ENCODE data around the gene RPP30. TPM values are rescaled to one million over a fixed set of nuclear protein-coding genes. Genes with fewer than 3 reads are reported as not detected.

The RPP30 gene
- total RNA-seq, 1 donor from 2014 or later: 31.5 TPM

DNA sequence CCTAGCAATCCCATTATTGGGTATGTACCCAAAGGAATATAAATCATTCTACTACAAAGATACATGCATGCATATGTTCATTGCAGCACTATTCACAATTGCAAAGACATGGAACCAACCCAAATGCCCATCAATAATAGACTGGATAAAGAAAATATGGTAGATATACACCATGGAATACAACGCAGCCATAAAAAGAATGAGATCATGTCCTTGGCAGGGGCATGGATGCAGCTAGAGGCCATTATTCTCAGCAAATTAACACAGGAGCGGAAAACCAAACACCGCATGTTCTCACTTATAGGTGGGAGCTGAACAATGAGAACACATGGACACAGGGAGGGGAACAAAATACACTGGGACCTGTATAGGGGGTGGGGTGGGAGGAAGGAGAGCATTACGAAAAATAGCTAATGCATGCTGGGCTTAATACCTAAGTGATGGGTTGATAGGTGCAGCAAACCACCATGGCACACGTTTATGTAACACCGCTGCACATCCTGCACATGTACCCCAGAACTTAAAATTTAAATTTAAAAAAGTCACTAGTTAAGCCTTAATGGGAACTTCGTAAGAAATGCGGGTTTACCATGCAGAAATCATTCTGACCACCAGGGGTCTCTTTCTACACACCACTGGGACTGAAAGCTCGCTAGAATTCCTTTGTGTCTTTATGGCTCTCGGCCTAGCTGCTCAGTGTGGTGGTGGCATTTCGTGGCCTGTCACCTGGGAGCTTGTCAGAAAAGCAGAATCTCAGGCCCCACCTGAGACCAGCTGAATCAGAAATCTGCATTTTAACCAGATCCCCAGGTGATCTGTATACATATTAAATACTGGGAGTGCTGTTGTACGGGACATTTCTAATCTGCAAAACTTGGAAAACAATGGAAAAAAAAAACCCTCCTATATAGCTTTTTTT, 39.6 kb downstream of the RPP30 start:
- Mint-ChIP-seq H3K36me3 (ENCODE audit: unreplicated experiment) (peaks cover 4% of the 10 kb centered on the region), H3K4me1 (ENCODE audit: low read depth, unreplicated experiment) (no peaks in the 10 kb centered on the region), H3K27ac (ENCODE audit: unreplicated experiment) (no peak overlapping the region), H3K4me3 (ENCODE audit: unreplicated experiment) (no peak overlapping the region), H3K27me3 (ENCODE audit: unreplicated experiment) (peaks cover 2% of the 10 kb centered on the region), H3K9me3 (ENCODE audit: unreplicated experiment) (peaks cover 1% of the 10 kb centered on the region)
- TF ChIP-seq, protein P1, sequence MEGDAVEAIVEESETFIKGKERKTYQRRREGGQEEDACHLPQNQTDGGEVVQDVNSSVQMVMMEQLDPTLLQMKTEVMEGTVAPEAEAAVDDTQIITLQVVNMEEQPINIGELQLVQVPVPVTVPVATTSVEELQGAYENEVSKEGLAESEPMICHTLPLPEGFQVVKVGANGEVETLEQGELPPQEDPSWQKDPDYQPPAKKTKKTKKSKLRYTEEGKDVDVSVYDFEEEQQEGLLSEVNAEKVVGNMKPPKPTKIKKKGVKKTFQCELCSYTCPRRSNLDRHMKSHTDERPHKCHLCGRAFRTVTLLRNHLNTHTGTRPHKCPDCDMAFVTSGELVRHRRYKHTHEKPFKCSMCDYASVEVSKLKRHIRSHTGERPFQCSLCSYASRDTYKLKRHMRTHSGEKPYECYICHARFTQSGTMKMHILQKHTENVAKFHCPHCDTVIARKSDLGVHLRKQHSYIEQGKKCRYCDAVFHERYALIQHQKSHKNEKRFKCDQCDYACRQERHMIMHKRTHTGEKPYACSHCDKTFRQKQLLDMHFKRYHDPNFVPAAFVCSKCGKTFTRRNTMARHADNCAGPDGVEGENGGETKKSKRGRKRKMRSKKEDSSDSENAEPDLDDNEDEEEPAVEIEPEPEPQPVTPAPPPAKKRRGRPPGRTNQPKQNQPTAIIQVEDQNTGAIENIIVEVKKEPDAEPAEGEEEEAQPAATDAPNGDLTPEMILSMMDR (IDR thresholded peaks at IDR 0.05; ENCODE audit: partially characterized antibody, unreplicated experiment): peak; percentile 92
- DNase-seq: peak; percentile 29

DNA sequence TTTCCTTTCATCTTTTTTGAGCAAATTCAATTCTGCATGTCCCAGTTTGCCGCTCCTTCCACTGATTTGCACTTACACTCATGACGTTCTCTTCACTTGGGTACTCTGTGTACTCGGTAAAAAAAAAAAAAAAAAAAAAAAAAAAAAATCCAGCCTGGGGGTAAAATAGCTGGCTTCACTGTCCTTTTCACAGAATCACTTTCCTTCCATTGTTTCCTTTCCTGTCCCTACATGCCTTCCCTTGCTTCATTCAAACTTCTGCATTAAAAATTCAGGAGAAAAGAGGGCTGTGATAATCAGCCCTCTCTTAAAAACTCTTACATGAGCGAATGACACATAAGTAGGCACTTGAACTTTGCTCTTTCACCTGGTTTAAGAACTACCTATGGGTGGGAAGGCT, 40.4 kb downstream of the RPP30 start:
- TF ChIP-seq, protein P1 (IDR thresholded peaks at IDR 0.05; ENCODE audit: partially characterized antibody, unreplicated experiment): no peak
- H3K4me3 Mint-ChIP-seq (ENCODE audit: unreplicated experiment): no peak overlapping the region
- DNase-seq: no peak
- H3K27me3 Mint-ChIP-seq (ENCODE audit: unreplicated experiment): peaks cover 5% of the 10 kb centered on the region
- H3K36me3 Mint-ChIP-seq (ENCODE audit: unreplicated experiment): peaks cover 4% of the 10 kb centered on the region
- peaks cover 4% of the 10 kb centered on the region for H3K9me3 Mint-ChIP-seq (ENCODE audit: unreplicated experiment)
- H3K27ac Mint-ChIP-seq (ENCODE audit: unreplicated experiment): no peak overlapping the region
- H3K4me1 Mint-ChIP-seq (ENCODE audit: low read depth, unreplicated experiment): no peaks in the 10 kb centered on the region

DNA sequence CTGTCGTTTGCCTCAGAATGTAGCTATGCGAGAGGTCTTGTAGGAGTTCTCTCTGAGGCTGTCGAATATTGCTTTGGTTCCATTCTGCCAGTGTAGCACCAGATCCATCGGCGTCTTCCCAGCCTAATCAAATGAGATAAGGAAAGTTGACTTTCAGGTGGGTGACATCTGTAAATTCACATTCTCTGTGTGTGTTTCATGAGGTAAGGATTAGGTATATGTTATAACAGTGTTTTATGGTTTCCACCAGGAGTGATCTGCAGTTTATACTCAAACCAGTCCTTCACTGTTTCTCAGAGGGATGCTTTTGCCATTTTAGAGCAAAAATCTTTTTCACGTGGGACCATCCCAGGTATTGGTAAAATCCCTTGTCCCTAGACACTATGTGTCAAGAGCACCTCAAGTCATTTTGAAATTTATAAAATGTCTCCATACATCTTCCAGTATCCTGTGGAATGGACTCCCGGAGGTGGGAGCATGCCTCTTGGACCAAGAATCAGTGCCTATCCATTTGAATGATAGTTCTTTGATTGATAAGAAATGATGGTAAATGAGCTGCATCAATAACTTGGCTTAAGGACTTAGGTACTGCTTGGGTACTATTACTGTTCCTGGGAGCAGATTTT, 41.2 kb downstream of the RPP30 start:
- Mint-ChIP-seq H3K4me1 (ENCODE audit: low read depth, unreplicated experiment) (no peaks in the 10 kb centered on the region), H3K27ac (ENCODE audit: unreplicated experiment) (no peak overlapping the region), H3K4me3 (ENCODE audit: unreplicated experiment) (no peak overlapping the region), H3K36me3 (ENCODE audit: unreplicated experiment) (peaks cover 4% of the 10 kb centered on the region), H3K27me3 (ENCODE audit: unreplicated experiment) (peaks cover 5% of the 10 kb centered on the region), H3K9me3 (ENCODE audit: unreplicated experiment) (peaks cover 4% of the 10 kb centered on the region)
- no peak for DNase-seq
- TF ChIP-seq, protein P1 (IDR thresholded peaks at IDR 0.05; ENCODE audit: partially characterized antibody, unreplicated experiment): no peak

DNA sequence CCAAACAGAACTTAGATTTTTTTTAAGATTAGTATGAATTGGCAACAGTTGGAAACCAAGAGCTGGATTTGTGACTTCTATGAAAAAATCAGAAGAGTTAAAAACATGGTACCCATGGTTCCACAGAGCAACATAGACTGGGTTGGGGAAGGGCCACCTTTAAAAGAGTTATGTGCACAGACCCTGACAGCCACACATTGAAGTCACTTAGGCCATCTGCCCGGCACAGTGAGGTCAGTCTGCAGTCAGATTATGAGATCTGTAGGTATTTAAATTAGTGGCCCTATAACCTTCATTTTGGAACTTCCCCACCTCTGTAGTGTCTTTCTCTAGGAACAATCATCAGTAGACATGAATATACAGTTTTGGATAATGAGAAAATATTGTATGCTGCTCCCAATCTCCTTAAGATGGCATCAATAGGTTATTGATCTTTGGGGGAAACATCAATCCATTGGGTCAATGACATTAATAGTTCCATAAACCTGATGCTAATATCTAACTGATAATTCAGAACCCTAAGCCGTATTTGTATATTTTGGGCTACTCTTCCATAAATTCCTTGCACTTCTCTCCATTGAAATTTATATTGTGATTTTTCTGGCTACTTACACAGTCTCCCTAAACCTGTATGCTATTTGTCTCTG, 42.1 kb downstream of the RPP30 start:
- no peak for DNase-seq
- peaks cover 4% of the 10 kb centered on the region for H3K9me3 Mint-ChIP-seq (ENCODE audit: unreplicated experiment)
- TF ChIP-seq, protein P1 (IDR thresholded peaks at IDR 0.05; ENCODE audit: partially characterized antibody, unreplicated experiment): no peak
- H3K27me3 Mint-ChIP-seq (ENCODE audit: unreplicated experiment): peaks cover 5% of the 10 kb centered on the region
- no peak overlapping the region for H3K27ac Mint-ChIP-seq (ENCODE audit: unreplicated experiment)
- no peaks in the 10 kb centered on the region for H3K4me1 Mint-ChIP-seq (ENCODE audit: low read depth, unreplicated experiment)
- no peak overlapping the region for H3K4me3 Mint-ChIP-seq (ENCODE audit: unreplicated experiment)
- H3K36me3 Mint-ChIP-seq (ENCODE audit: unreplicated experiment): peaks cover 2% of the 10 kb centered on the region

All from glutamatergic neuron (in vitro differentiated cells).